OCI-LY3 (cell line): ENCODE data around the gene BAZ2A.

Source experiments
- H2AFZ ChIP-seq: fragments of 200-600, 300-600 bp; shearing (Covaris generic); 2 replicates; pipeline ENCODE4 v1.6.0; 2014; ENCODE audit warnings: antibody characterized with exemption, low read depth, low read length
- H3K27ac ChIP-seq: fragments of 200-600, 300-600 bp; sonication (generic); 2 replicates; pipeline ENCODE4 v1.5.1; 2014; ENCODE audit warnings: mild to moderate bottlenecking, low read length, moderate library complexity, mixed read lengths
- H3K27me3 ChIP-seq: fragments of 200-600, 300-600 bp; sonication (generic); 2 replicates; pipeline ENCODE4 v1.6.1; 2014; ENCODE audit warnings: low read depth, low read length, mixed read lengths
- H3K36me3 ChIP-seq: fragments of 200-600, 300-600 bp; sonication (generic); replicated peaks from 2 replicates; pipeline ENCODE3; 2014; ENCODE audit warnings: low read depth, low read length, mixed read lengths
- H3K4me1 ChIP-seq: fragments of 300-600, 200-600 bp; sonication (generic); 2 replicates; pipeline ENCODE4 v1.6.1; 2014; ENCODE audit warnings: low read length, mixed read lengths
- H3K4me2 ChIP-seq: fragments of 200-600, 300-600 bp; sonication (generic); 2 replicates; pipeline ENCODE4 v1.6.1; 2014; ENCODE audit warnings: low read length, mixed read lengths
- H3K4me3 ChIP-seq: fragments of 300-600, 200-600 bp; sonication (generic); 2 replicates; pipeline ENCODE4 v1.5.1; 2014; ENCODE audit warnings: antibody characterized with exemption, mild to moderate bottlenecking, low read length, moderate library complexity
- H3K79me2 ChIP-seq: fragments of 300-600, 200-600 bp; shearing (Covaris generic); 2 replicates; pipeline ENCODE4 v1.6.1; 2014; ENCODE audit warnings: mild to moderate bottlenecking, low read length, mixed read lengths
- H3K9ac ChIP-seq: fragments of 300-600, 200-600 bp; shearing (Covaris generic); 2 replicates; pipeline ENCODE4 v1.6.0; 2014; ENCODE audit warnings: mild to moderate bottlenecking, low read length, moderate library complexity
- H3K9me3 ChIP-seq: fragments of 200-600, 300-600 bp; shearing (Covaris generic); 2 replicates; pipeline ENCODE4 v1.6.1; 2014; ENCODE audit warnings: low read length, mixed read lengths; ENCODE audit not compliant: insufficient read depth
- H4K20me1 ChIP-seq: fragments of 200-600, 300-600 bp; sonication (generic); 2 replicates; pipeline ENCODE4 v1.6.1; 2016; ENCODE audit warnings: low read length, mixed read lengths; ENCODE audit not compliant: insufficient read depth
- EZH2phosphoT487 ChIP-seq: fragments of 200-600 bp; shearing (Covaris generic); IDR thresholded peaks from 2 replicates; pipeline ENCODE4 v1.6.1; 2018; ENCODE audit warnings: antibody characterized with exemption, mixed run types, low read depth
- TF ChIP-seq, protein P1 (sequence below): fragments of 200-600, 300-600 bp; sonication (generic); IDR thresholded peaks from 2 replicates; pipeline ENCODE4 v1.5.1; 2014; ENCODE audit warnings: antibody characterized with exemption, low read length, low read depth

The BAZ2A gene

GRCh38 chr12:56630180-56630632, at the start of gene BAZ2A:
Gene BAZ2A, minus strand, starts transcription at chr12:56630326. Its CDS starts 12,796 bp downstream, at chr12:56617530.
- peak within 1 kb of the TSS; percentile 98 for H3K4me2 ChIP-seq
- TF ChIP-seq, protein P1, sequence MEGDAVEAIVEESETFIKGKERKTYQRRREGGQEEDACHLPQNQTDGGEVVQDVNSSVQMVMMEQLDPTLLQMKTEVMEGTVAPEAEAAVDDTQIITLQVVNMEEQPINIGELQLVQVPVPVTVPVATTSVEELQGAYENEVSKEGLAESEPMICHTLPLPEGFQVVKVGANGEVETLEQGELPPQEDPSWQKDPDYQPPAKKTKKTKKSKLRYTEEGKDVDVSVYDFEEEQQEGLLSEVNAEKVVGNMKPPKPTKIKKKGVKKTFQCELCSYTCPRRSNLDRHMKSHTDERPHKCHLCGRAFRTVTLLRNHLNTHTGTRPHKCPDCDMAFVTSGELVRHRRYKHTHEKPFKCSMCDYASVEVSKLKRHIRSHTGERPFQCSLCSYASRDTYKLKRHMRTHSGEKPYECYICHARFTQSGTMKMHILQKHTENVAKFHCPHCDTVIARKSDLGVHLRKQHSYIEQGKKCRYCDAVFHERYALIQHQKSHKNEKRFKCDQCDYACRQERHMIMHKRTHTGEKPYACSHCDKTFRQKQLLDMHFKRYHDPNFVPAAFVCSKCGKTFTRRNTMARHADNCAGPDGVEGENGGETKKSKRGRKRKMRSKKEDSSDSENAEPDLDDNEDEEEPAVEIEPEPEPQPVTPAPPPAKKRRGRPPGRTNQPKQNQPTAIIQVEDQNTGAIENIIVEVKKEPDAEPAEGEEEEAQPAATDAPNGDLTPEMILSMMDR, result no peak
- no peak for TF ChIP-seq EZH2phosphoT487
- no peak within 1 kb of the TSS for H2AFZ ChIP-seq
- H3K27ac ChIP-seq, result peak within 1 kb of the TSS; percentile 98
- H3K9ac ChIP-seq, result peak within 1 kb of the TSS; percentile 100
- peaks cover 20% of the 10 kb centered on the region for H3K36me3 ChIP-seq
- peaks cover 49% of the 10 kb centered on the region for H3K4me1 ChIP-seq
- H3K9me3 ChIP-seq, result no peaks in the 10 kb centered on the region
- H3K27me3 ChIP-seq, result no peaks in the 10 kb centered on the region
- peaks cover 30% of the 10 kb centered on the region for H4K20me1 ChIP-seq
- H3K4me3 ChIP-seq, result peak within 1 kb of the TSS; percentile 91
- H3K79me2 ChIP-seq, result peaks cover 93% of the 10 kb centered on the region

DNA sequence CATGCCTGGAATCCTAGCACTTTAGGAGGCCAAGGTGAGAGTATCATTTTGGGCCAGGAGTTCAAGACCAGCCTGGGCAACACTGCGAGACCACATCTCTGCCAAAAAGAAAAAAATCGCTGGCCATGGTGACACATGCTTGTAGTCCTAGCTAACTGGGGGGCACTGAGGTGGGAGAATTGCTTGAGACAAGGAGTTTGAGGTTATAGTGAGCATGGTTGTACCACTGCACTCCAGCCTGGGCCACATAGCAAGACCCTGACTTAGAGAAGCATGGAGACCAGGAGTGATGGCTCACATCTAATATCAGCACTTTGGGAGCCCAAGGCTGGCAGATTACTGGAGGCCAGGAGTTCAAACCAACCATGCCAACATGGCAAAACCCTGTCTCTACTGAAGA, 48.7 kb upstream of the BAZ2A start:
- peaks cover 48% of the 10 kb centered on the region for H3K36me3 ChIP-seq
- H3K4me2 ChIP-seq, result peak overlapping the region; percentile 40
- TF ChIP-seq, protein P1, result no peak
- TF ChIP-seq EZH2phosphoT487, result no peak
- no peak overlapping the region for H2AFZ ChIP-seq
- H3K27ac ChIP-seq, result peak overlapping the region; percentile 22
- no peaks in the 10 kb centered on the region for H3K9me3 ChIP-seq
- H3K27me3 ChIP-seq, result no peaks in the 10 kb centered on the region
- peaks cover 100% of the 10 kb centered on the region for H3K79me2 ChIP-seq
- H4K20me1 ChIP-seq, result peaks cover 91% of the 10 kb centered on the region
- peaks cover 52% of the 10 kb centered on the region for H3K4me1 ChIP-seq
- H3K4me3 ChIP-seq, result no peak overlapping the region
- no peak overlapping the region for H3K9ac ChIP-seq

GRCh38 chr12:56677680-56678079, 47.6 kb upstream of the BAZ2A start:
- Histone ChIP-seq H3K4me1 (peaks cover 48% of the 10 kb centered on the region), H3K36me3 (peaks cover 46% of the 10 kb centered on the region), H3K9ac (no peak overlapping the region), H3K4me3 (no peak overlapping the region), H3K27ac (peak overlapping the region; percentile 60), H3K9me3 (no peaks in the 10 kb centered on the region), H3K79me2 (peaks cover 100% of the 10 kb centered on the region), H2AFZ (no peak overlapping the region), H3K27me3 (no peaks in the 10 kb centered on the region), H4K20me1 (peaks cover 90% of the 10 kb centered on the region), H3K4me2 (peak overlapping the region; percentile 40)
- no peak for TF ChIP-seq EZH2phosphoT487
- TF ChIP-seq, protein P1, result no peak

DNA sequence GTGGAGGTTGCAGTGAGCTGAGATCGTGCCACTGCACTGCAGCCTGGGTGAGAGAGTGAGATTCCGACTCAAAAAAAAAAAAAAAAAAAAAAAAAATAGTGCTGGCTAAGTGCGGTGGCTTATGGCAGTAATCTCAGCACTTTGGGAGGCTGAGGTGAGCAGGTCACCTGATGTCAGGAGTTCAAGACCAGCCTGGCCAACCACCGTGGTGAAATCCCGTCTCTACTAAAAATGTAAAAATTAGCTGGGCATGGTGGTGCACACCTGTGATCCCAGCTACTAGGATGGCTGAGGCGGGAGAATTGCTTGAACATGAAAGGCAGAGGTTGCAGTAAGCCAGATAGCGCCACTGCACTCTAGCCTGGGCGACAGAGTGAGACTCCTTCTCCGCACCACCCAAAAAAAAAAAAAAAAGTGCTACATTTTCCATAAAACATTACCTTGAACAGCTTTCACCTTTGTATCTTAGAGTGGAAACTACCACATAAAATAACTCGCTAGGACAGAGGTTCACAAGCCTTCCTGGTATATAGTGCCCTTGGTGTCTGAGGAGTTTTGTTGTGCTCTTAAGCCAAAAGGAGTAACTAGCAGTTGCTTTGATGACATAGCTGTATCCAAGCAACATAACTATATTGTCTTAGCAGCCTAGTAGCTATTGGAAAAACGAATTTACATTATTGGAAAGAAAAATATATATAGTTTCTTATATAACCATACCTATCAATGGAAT, 46.9 kb upstream of the BAZ2A start:
- H3K4me2 ChIP-seq, result peak overlapping the region; percentile 40; the same call in 1 of the 2 replicates
- H4K20me1 ChIP-seq, result peaks cover 90% of the 10 kb centered on the region
- no peak overlapping the region for H3K9ac ChIP-seq
- no peaks in the 10 kb centered on the region for H3K27me3 ChIP-seq
- H3K36me3 ChIP-seq, result peaks cover 46% of the 10 kb centered on the region
- TF ChIP-seq, protein P1, result no peak
- no peak for TF ChIP-seq EZH2phosphoT487
- H3K27ac ChIP-seq, result peak overlapping the region; percentile 60
- H3K4me1 ChIP-seq, result peaks cover 41% of the 10 kb centered on the region
- H3K79me2 ChIP-seq, result peaks cover 100% of the 10 kb centered on the region
- H2AFZ ChIP-seq, result no peak overlapping the region
- H3K4me3 ChIP-seq, result no peak overlapping the region
- H3K9me3 ChIP-seq, result no peaks in the 10 kb centered on the region
